Right lobe of liver (tissue), 4 donors: ENCODE measurements around the gene COLEC11.

Source experiments
- CTCF ChIP-seq, 4 donors: fragments of 200-600 bp in 3 of 4; fragments of 450-650 bp in 1 of 4; IDR thresholded peaks; one replicate each; pipeline versions ENCODE4 v1.5.1 to v1.8.0; 2016 to 2022; ENCODE audit warnings: antibody characterized with exemption in 4 of 4, mild to moderate bottlenecking in 2 of 4
- POLR2A ChIP-seq: fragments of 450-650 bp; IDR thresholded peaks from one replicate; pipeline ENCODE4 v1.6.1; 2017; ENCODE audit warnings: antibody characterized with exemption, mild to moderate bottlenecking
- donor health status: DM: no; HTN: no; CAD: no.
- donor health status: DM: no; HTN: no; CAD: no.
- donor health status: DM: no; HTN: yes; CAD: no.

DNA sequence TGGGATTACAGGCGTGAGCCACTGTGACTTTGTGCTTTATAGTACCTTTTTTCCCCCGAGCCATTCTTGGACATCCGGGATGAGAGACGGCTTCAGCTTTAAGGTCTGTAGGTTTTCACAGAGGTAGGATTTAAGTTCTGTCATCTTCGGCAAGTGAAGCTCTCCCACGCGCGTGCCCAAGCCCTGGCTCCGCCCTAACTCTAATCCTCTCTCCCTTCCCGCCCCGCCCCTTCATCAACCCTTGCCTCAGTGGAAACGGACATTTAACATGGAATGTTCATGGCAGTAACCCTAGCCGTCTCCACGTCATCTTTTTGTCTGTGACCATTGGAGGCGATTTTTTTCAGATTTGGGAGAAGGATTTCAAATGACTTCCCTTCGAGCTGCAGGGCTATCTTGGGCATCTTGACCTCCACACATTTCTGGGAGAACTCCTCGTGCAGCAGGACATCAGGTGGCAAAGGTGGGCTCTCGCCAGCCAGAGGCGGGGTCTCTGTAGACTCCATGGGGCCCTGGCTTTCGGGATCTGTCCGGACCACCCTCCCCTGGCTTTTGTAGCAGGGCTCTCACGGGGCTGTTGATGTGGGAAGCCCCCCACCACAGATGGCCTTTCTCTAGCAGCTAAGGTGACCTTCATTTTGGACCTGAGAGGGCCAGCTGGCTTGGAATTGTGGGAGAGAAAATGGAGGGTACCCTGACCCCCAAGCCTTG, 6.8 kb downstream of the COLEC11 start:
- TF ChIP-seq CTCF (IDR thresholded peaks at IDR 0.05) (no peak), POLR2A (no peak)
